HEK293 (cell line): ENCODE data around the gene ATP5F1D.

ENCODE experiments used
- CTCF ChIA-PET: fragments of 350-600 bp; formaldehyde crosslinking; extraction: SDS; loops from one replicate; lab custom pipeline; 2021; ENCODE audit warnings: antibody characterized with exemption; lab: Yijun Ruan, JAX
- POLR2A ChIA-PET: fragments of 300-600 bp; formaldehyde crosslinking; extraction: SDS; loops from one replicate; lab custom pipeline; 2020; ENCODE audit warnings: antibody characterized with exemption, inconsistent platforms; lab: Yijun Ruan, JAX
- H3K27ac ChIP-seq: fragments of 200-500 bp; sonication (Bioruptor generic); 2 replicates; pipeline ENCODE4 v1.5.1; 2014; ENCODE audit warnings: low read depth, low read length, control low read depth, inconsistent platforms; ENCODE audit errors: extremely low read depth
- H3K36me3 ChIP-seq, 2 experiments: fragments of 200-500 bp in 1 of 2; sonication (Bioruptor generic) in 1 of 2; 1 replicate in 1 of 2; 2 replicates in 1 of 2; pipeline ENCODE4 v1.5.1; 2014 to 2017; ENCODE audit warnings: inconsistent platforms in 2 of 2, low read length in 2 of 2; ENCODE audit not compliant: control insufficient read depth in 2 of 2, insufficient read depth in 1 of 2
- H3K4me1 ChIP-seq: fragments of 200-500 bp; sonication (Bioruptor generic); 2 replicates; pipeline ENCODE4 v1.5.1; 2014; ENCODE audit warnings: mild to moderate bottlenecking, low read length, inconsistent platforms; ENCODE audit not compliant: control insufficient read depth, insufficient read depth
- H3K4me3 ChIP-seq: 2 replicates; pipeline ENCODE4 v1.5.1; 2011; ENCODE audit warnings: low read depth, mild to moderate bottlenecking, control low read depth, low read length, moderate library complexity
- H3K9me3 ChIP-seq: fragments of 200-500 bp; sonication (Bioruptor generic); 2 replicates; pipeline ENCODE4 v1.5.1; 2014; ENCODE audit warnings: low read depth, low read length, inconsistent platforms; ENCODE audit not compliant: control insufficient read depth, insufficient read depth
- BCL11A ChIP-seq: fragments of 450-650 bp; formaldehyde crosslinking; IDR thresholded peaks from 2 replicates; pipeline ENCODE4 v1.5.1; 2016; ENCODE audit warnings: low read depth, missing biosample characterization, missing genetic modification characterization
- KLF10 ChIP-seq: fragments of 450-650 bp; IDR thresholded peaks from 2 replicates; pipeline ENCODE4 v1.5.1; 2018; ENCODE audit warnings: missing biosample characterization, mild to moderate bottlenecking, missing genetic modification characterization
- REPIN1 ChIP-seq: fragments of 450-650 bp; formaldehyde crosslinking; IDR thresholded peaks from 2 replicates; pipeline ENCODE4 v1.5.1; 2017; ENCODE audit warnings: missing biosample characterization, missing genetic modification characterization, low read depth
- SCRT2 ChIP-seq: fragments of 450-650 bp; formaldehyde crosslinking; IDR thresholded peaks from 2 replicates; pipeline ENCODE4 v1.5.1; 2016; ENCODE audit warnings: missing biosample characterization, missing genetic modification characterization
- ZBTB17 ChIP-seq: fragments of 450-650 bp; formaldehyde crosslinking; IDR thresholded peaks from 2 replicates; pipeline ENCODE4 v1.5.1; 2016; ENCODE audit warnings: missing biosample characterization, missing genetic modification characterization
- ZEB2 ChIP-seq: fragments of 450-650 bp; formaldehyde crosslinking; IDR thresholded peaks from 2 replicates; pipeline ENCODE4 v1.5.1; 2016; ENCODE audit warnings: missing biosample characterization, missing genetic modification characterization
- ZFP41 ChIP-seq: fragments of 450-650 bp; formaldehyde crosslinking; IDR thresholded peaks from 2 replicates; pipeline ENCODE4 v1.5.1; 2016; ENCODE audit warnings: missing biosample characterization, missing genetic modification characterization, borderline replicate concordance
- ZFP69B ChIP-seq: fragments of 450-650 bp; formaldehyde crosslinking; IDR thresholded peaks from 2 replicates; pipeline ENCODE4 v1.5.1; 2016; ENCODE audit warnings: missing biosample characterization, missing genetic modification characterization
- ZNF132 ChIP-seq: fragments of 450-650 bp; formaldehyde crosslinking; IDR thresholded peaks from 2 replicates; pipeline ENCODE4 v1.5.1; 2017; ENCODE audit warnings: missing biosample characterization, missing genetic modification characterization, borderline replicate concordance
- ZNF133 ChIP-seq: fragments of 450-650 bp; formaldehyde crosslinking; IDR thresholded peaks from 2 replicates; pipeline ENCODE4 v1.5.1; 2016; ENCODE audit warnings: missing biosample characterization, missing genetic modification characterization
- ZNF155 ChIP-seq: fragments of 450-650 bp; formaldehyde crosslinking; IDR thresholded peaks from 2 replicates; pipeline ENCODE4 v1.5.1; 2016; ENCODE audit warnings: missing biosample characterization, missing genetic modification characterization
- ZNF19 ChIP-seq: fragments of 450-650 bp; formaldehyde crosslinking; IDR thresholded peaks from 2 replicates; pipeline ENCODE4; 2016; ENCODE audit warnings: missing biosample characterization, missing genetic modification characterization, low read depth
- ZNF211 ChIP-seq: fragments of 450-650 bp; formaldehyde crosslinking; IDR thresholded peaks from 2 replicates; pipeline ENCODE4 v1.5.1; 2016; ENCODE audit warnings: low read depth, missing biosample characterization, missing genetic modification characterization
- ZNF223 ChIP-seq: fragments of 450-650 bp; formaldehyde crosslinking; IDR thresholded peaks from 2 replicates; pipeline ENCODE4 v1.5.1; 2016; ENCODE audit warnings: missing biosample characterization, missing genetic modification characterization
- ZNF354C ChIP-seq: fragments of 450-650 bp; formaldehyde crosslinking; IDR thresholded peaks from 2 replicates; pipeline ENCODE4 v1.5.1; 2016; ENCODE audit warnings: missing biosample characterization, missing genetic modification characterization, low read depth, borderline replicate concordance
- ZNF394 ChIP-seq: fragments of 450-650 bp; formaldehyde crosslinking; IDR thresholded peaks from 2 replicates; pipeline ENCODE4 v1.5.1; 2016; ENCODE audit warnings: missing biosample characterization, missing genetic modification characterization, mild to moderate bottlenecking, moderate library complexity, borderline replicate concordance
- ZNF426 ChIP-seq: fragments of 450-650 bp; formaldehyde crosslinking; IDR thresholded peaks from 2 replicates; pipeline ENCODE4 v1.5.1; 2017; ENCODE audit warnings: missing biosample characterization, missing genetic modification characterization, mild to moderate bottlenecking, inconsistent platforms, moderate library complexity
- ZNF48 ChIP-seq: fragments of 450-650 bp; formaldehyde crosslinking; IDR thresholded peaks from 2 replicates; pipeline ENCODE4 v1.5.1; 2016; ENCODE audit warnings: missing biosample characterization, missing genetic modification characterization
- ZNF501 ChIP-seq: fragments of 450-650 bp; formaldehyde crosslinking; IDR thresholded peaks from 2 replicates; pipeline ENCODE4 v1.5.1; 2016; ENCODE audit warnings: missing biosample characterization, missing genetic modification characterization
- ZNF510 ChIP-seq: fragments of 450-650 bp; formaldehyde crosslinking; IDR thresholded peaks from 2 replicates; pipeline ENCODE4 v1.5.1; 2018; ENCODE audit warnings: mild to moderate bottlenecking, missing genetic modification characterization, missing biosample characterization; ENCODE audit not compliant: insufficient replicate concordance
- ZNF791 ChIP-seq: fragments of 450-650 bp; formaldehyde crosslinking; IDR thresholded peaks from 2 replicates; pipeline ENCODE4 v1.5.1; 2016; ENCODE audit warnings: missing biosample characterization, missing genetic modification characterization
- ZNF830 ChIP-seq: fragments of 450-650 bp; IDR thresholded peaks from 2 replicates; pipeline ENCODE4 v1.5.0; 2018; ENCODE audit warnings: missing biosample characterization, missing genetic modification characterization, low read depth, mild to moderate bottlenecking, moderate library complexity
- TF ChIP-seq, protein P1 (sequence below): fragments of 450-650 bp; formaldehyde crosslinking; IDR thresholded peaks from 2 replicates; pipeline ENCODE4 v1.5.1; 2016; ENCODE audit warnings: missing biosample characterization, missing genetic modification characterization
- TF ChIP-seq, protein P2 (sequence below): fragments of 450-650 bp; formaldehyde crosslinking; IDR thresholded peaks from 2 replicates; pipeline ENCODE4 v1.5.1; 2016; ENCODE audit warnings: missing biosample characterization, missing genetic modification characterization
- TF ChIP-seq, protein P3 (sequence below): fragments of 450-650 bp; formaldehyde crosslinking; IDR thresholded peaks from 2 replicates; pipeline ENCODE4 v1.5.1; 2017; ENCODE audit warnings: missing biosample characterization, missing genetic modification characterization
- TF ChIP-seq, protein P4 (sequence below): fragments of 450-650 bp; formaldehyde crosslinking; IDR thresholded peaks from 2 replicates; pipeline ENCODE4 v1.5.1; 2016; ENCODE audit warnings: missing biosample characterization, missing genetic modification characterization

ATP5F1D gene

DNA sequence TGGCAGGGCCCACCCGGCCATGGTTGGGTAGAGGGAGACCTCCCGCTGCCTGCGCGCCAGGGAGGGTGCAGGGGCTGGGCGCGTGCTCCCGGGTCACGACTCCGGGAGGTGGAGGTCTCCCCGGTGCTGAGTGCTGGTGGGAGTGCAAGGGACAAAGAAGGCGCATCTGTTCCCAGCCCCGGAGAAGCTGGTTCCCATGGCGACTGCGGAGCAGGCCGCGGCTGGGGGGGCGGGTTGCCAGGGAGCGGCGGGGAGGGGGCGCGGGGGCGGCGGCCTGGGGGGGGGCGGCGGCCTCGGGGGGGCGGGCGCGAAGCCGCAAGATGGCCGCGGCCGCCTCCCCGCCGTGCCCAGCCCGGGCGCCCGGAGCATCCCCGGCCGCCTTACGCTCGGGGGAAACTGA is 5.0 kb upstream of the ATP5F1D start:
- H3K36me3 ChIP-seq = peaks cover 0 to 36% of the 10 kb centered on the region in 2 experiments; a peak in 1 of 3 replicates
- peaks cover 3% of the 10 kb centered on the region for H3K4me1 ChIP-seq
- TF ChIP-seq ZBTB17 (tag by site-specific recombination) (no peak), ZNF48 (tag by site-specific recombination) (no peak), ZNF394 (tag by site-specific recombination) (peak; percentile 34; the same call in 1 of the 2 replicates), BCL11A (tag by site-specific recombination) (no peak), ZEB2 (tag by site-specific recombination) (no peak), ZNF223 (peak; percentile 4; the same call in 1 of the 2 replicates)
- TF ChIP-seq, protein P1, sequence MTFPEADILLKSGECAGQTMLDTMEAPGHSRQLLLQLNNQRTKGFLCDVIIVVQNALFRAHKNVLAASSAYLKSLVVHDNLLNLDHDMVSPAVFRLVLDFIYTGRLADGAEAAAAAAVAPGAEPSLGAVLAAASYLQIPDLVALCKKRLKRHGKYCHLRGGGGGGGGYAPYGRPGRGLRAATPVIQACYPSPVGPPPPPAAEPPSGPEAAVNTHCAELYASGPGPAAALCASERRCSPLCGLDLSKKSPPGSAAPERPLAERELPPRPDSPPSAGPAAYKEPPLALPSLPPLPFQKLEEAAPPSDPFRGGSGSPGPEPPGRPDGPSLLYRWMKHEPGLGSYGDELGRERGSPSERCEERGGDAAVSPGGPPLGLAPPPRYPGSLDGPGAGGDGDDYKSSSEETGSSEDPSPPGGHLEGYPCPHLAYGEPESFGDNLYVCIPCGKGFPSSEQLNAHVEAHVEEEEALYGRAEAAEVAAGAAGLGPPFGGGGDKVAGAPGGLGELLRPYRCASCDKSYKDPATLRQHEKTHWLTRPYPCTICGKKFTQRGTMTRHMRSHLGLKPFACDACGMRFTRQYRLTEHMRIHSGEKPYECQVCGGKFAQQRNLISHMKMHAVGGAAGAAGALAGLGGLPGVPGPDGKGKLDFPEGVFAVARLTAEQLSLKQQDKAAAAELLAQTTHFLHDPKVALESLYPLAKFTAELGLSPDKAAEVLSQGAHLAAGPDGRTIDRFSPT (tag by site-specific recombination) = 0 out of 2 replicates have a peak, but pooled peaks have one; percentile 9
- TF ChIP-seq, protein P2, sequence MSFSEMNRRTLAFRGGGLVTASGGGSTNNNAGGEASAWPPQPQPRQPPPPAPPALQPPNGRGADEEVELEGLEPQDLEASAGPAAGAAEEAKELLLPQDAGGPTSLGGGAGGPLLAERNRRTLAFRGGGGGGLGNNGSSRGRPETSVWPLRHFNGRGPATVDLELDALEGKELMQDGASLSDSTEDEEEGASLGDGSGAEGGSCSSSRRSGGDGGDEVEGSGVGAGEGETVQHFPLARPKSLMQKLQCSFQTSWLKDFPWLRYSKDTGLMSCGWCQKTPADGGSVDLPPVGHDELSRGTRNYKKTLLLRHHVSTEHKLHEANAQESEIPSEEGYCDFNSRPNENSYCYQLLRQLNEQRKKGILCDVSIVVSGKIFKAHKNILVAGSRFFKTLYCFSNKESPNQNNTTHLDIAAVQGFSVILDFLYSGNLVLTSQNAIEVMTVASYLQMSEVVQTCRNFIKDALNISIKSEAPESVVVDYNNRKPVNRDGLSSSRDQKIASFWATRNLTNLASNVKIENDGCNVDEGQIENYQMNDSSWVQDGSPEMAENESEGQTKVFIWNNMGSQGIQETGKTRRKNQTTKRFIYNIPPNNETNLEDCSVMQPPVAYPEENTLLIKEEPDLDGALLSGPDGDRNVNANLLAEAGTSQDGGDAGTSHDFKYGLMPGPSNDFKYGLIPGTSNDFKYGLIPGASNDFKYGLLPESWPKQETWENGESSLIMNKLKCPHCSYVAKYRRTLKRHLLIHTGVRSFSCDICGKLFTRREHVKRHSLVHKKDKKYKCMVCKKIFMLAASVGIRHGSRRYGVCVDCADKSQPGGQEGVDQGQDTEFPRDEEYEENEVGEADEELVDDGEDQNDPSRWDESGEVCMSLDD (tag by site-specific recombination) = 0 out of 2 replicates have a peak, but pooled peaks have one; percentile 37
- TF ChIP-seq, all 188 proteins: peak for 4
- ChIA-PET POLR2A (interaction anchor here (0.8 to 1.5 kb wide), 2 partner anchors 17 to 33 kb away, joined by 4 read pairs; partner anchors contain the start of gene CIRBP), CTCF (no interaction called here)
- Histone ChIP-seq H3K27ac (peak overlapping the region; percentile 60; the same call in 1 of the 2 replicates), H3K9me3 (no peaks in the 10 kb centered on the region), H3K4me3 (peak overlapping the region; percentile 56)

DNA sequence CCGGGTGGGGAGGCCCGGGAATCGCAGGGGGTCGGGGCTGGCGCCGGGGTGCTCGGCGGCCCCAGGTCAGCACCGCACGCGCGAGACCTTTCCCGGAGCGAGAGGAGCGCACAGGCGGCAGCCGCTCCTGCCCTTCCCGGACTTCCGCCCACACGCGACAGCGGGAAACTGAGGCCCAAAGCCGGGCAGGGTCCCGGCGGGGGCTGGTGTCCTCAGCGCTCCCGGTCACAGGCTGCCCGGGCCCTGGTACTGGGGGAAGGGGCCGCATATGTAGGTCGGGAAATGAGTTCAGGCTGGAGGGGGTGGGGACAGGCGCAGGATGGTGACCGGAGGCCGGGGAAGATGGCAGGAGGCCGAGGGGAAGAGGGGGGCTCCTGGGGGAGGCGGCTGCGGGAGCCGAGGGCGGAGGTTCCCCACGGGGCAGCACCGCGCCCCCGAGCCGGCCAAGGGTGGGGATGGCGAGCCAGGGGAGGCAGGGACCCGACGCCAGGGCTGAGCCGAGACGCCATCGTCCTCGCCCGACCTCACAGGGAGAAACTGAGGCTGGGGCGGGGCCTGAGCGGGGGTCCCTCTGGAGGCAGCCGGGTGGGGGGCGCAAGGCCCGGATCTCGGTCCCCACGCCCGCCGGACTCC is 4.4 kb upstream of the ATP5F1D start:
- peak overlapping the region; percentile 56 for H3K4me3 ChIP-seq
- TF ChIP-seq ZNF19 (tag by site-specific recombination) (no peak), ZNF510 (tag by site-specific recombination) (no peak), REPIN1 (tag by site-specific recombination) (no peak), KLF10 (tag by site-specific recombination) (no peak), ZNF501 (no peak), ZNF354C (tag by site-specific recombination) (no peak), ZNF211 (tag by site-specific recombination) (no peak), ZNF830 (no peak), ZFP69B (tag by site-specific recombination) (peak; percentile 22; the same call in 1 of the 2 replicates), ZNF791 (tag by site-specific recombination) (no peak), ZNF132 (no peak), ZNF426 (tag by site-specific recombination) (no peak), ZNF155 (tag by site-specific recombination) (no peak), SCRT2 (tag by site-specific recombination) (no peak), ZNF133 (tag by site-specific recombination) (no peak), ZFP41 (tag by site-specific recombination) (no peak)
- TF ChIP-seq, protein P3, sequence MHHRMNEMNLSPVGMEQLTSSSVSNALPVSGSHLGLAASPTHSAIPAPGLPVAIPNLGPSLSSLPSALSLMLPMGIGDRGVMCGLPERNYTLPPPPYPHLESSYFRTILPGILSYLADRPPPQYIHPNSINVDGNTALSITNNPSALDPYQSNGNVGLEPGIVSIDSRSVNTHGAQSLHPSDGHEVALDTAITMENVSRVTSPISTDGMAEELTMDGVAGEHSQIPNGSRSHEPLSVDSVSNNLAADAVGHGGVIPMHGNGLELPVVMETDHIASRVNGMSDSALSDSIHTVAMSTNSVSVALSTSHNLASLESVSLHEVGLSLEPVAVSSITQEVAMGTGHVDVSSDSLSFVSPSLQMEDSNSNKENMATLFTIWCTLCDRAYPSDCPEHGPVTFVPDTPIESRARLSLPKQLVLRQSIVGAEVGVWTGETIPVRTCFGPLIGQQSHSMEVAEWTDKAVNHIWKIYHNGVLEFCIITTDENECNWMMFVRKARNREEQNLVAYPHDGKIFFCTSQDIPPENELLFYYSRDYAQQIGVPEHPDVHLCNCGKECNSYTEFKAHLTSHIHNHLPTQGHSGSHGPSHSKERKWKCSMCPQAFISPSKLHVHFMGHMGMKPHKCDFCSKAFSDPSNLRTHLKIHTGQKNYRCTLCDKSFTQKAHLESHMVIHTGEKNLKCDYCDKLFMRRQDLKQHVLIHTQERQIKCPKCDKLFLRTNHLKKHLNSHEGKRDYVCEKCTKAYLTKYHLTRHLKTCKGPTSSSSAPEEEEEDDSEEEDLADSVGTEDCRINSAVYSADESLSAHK (tag by site-specific recombination) = no peak
- TF ChIP-seq, protein P4, sequence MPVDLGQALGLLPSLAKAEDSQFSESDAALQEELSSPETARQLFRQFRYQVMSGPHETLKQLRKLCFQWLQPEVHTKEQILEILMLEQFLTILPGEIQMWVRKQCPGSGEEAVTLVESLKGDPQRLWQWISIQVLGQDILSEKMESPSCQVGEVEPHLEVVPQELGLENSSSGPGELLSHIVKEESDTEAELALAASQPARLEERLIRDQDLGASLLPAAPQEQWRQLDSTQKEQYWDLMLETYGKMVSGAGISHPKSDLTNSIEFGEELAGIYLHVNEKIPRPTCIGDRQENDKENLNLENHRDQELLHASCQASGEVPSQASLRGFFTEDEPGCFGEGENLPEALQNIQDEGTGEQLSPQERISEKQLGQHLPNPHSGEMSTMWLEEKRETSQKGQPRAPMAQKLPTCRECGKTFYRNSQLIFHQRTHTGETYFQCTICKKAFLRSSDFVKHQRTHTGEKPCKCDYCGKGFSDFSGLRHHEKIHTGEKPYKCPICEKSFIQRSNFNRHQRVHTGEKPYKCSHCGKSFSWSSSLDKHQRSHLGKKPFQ (tag by site-specific recombination) = no peak

More for the DNA sequence above, 4.4 kb upstream of the ATP5F1D start:
- peaks cover 3% of the 10 kb centered on the region for H3K4me1 ChIP-seq
- no peaks in the 10 kb centered on the region for H3K9me3 ChIP-seq
- ChIA-PET POLR2A (interaction anchor here (1.5 kb wide), 1 partner anchor 16 kb away, joined by 4 read pairs; no protein-coding TSS in a partner anchor), CTCF (no interaction called here)
- peaks cover 0 to 32% of the 10 kb centered on the region in 2 experiments; a peak in 1 of 3 replicates for H3K36me3 ChIP-seq
- H3K27ac ChIP-seq = peak overlapping the region; percentile 60; the same call in 1 of the 2 replicates
